ENCODE data around the gene CHAMP1. TPM values are rescaled to one million over a fixed set of nuclear protein-coding genes. Genes with fewer than 3 reads are reported as not detected.

Gene CHAMP1
- total and polyA plus RNA-seq, 2 of the 13 experiments (the other 11 are each of a cell fraction or from before 2014, with no cell fraction given) = 8.4 to 9.7 TPM

DNA sequence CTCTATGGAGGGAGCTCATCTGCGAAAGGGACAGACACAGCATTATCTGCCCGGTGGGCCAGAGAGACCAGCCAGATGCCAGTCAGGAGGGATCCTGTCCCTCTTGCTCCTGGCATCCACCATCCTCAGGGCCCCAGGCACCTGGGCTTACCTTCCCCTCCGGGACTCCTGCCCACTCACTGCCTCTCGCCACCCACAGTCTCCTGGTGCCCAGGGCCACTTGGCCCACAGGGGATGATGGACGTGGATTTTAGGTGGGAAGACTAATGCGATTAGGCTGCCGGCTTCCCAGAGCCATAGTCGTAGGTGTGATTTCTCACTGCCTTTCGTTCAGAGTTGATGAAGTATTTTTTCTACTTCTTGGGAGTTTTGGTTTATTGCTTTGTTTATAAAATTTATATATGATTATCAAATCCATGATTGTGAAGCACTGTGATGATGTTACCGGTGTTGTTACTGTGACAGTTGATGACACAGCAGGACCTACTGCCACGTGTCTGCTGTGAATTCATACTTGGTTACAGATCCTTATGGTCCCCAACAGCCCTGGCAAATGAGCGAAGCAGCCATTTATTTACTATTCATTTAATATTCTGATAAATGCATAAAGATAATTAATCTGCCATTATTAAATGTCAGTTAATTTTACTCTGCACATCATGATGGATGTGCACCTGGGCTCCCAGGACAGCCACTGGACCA, 14.5 kb upstream of the CHAMP1 start:
- BruUV-seq (replicated peaks) = no TSS peak
- Histone ChIP-seq H4K20me1 (ENCODE audit: insufficient read depth, low read length) (no peaks in the 10 kb centered on the region), H3K79me2 (ENCODE audit: insufficient read depth, low read length) (peaks cover 7% of the 10 kb centered on the region), H3K4me2 (ENCODE audit: low read depth, low read length) (no peak overlapping the region), H3K27me3 (ENCODE audit: control insufficient read depth in 1 of 2, insufficient read depth in 2 of 2, low read length in 2 of 2) (no peaks in the 10 kb centered on the region), H3K36me3 (replicated peaks in 1 of 2; ENCODE audit: control insufficient read depth in 1 of 2, insufficient read depth in 2 of 2, low read length in 2 of 2) (peaks cover 17 to 61% of the 10 kb centered on the region in 2 experiments; a peak in 4 of 5 replicates), H3K4me1 (ENCODE audit: insufficient read depth, low read length) (no peaks in the 10 kb centered on the region), H2AFZ (ENCODE audit: low read length) (no peak overlapping the region), H3K27ac (ENCODE audit: extremely low read length, insufficient read depth, low read length) (no peak overlapping the region), H3K9ac (ENCODE audit: insufficient read depth, low read depth, low read length) (no peak overlapping the region), H3K4me3 (replicated peaks in 1 of 3; ENCODE audit: insufficient read depth in 1 of 3, low read depth in 2 of 3, low read length in 3 of 3) (no peak overlapping the region), H3K9me3 (ENCODE audit: low read length) (no peaks in the 10 kb centered on the region)
- ChIA-PET POLR2A (no interaction called here), CTCF (ENCODE audit: low intra/inter-chr PET ratio, low total read pairs) (no interaction called here)
- FAIRE-seq = no peak
- in situ Hi-C loops (cut with HindIII; ENCODE audit: extremely low pct_ligation_motif_present, low pct_unique_long_range_greater_than_20kb) = no loop called here
- ATAC-seq = no peak
- intact Hi-C loops (cut with micrococcal nuclease; ENCODE audit: unreplicated experiment) = no loop called here
- WGBS (ENCODE audit: low lambda C conversion rate) = 100% methylated on average over 11 of the region's 12 CpGs
- no peak for DNase-seq (ENCODE audit: low spot score)
- TF ChIP-seq, protein P1, sequence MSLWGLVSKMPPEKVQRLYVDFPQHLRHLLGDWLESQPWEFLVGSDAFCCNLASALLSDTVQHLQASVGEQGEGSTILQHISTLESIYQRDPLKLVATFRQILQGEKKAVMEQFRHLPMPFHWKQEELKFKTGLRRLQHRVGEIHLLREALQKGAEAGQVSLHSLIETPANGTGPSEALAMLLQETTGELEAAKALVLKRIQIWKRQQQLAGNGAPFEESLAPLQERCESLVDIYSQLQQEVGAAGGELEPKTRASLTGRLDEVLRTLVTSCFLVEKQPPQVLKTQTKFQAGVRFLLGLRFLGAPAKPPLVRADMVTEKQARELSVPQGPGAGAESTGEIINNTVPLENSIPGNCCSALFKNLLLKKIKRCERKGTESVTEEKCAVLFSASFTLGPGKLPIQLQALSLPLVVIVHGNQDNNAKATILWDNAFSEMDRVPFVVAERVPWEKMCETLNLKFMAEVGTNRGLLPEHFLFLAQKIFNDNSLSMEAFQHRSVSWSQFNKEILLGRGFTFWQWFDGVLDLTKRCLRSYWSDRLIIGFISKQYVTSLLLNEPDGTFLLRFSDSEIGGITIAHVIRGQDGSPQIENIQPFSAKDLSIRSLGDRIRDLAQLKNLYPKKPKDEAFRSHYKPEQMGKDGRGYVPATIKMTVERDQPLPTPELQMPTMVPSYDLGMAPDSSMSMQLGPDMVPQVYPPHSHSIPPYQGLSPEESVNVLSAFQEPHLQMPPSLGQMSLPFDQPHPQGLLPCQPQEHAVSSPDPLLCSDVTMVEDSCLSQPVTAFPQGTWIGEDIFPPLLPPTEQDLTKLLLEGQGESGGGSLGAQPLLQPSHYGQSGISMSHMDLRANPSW (CRISPR knock-in tag; IDR thresholded peaks at IDR 0.05; ENCODE audit: borderline replicate concordance) = no peak
- TF ChIP-seq ZNF800 (CRISPR knock-in tag; IDR thresholded peaks at IDR 0.05) = no peak
- TF ChIP-seq CBX1 (IDR thresholded peaks at IDR 0.05; ENCODE audit: low read depth) = no peak
- no peak for TF ChIP-seq ZNF121 (CRISPR knock-in tag; IDR thresholded peaks at IDR 0.05)
- no peak for TF ChIP-seq GMEB1 (CRISPR knock-in tag; IDR thresholded peaks at IDR 0.05; ENCODE audit: borderline replicate concordance)
- TF ChIP-seq MATR3 (CRISPR knock-in tag; IDR thresholded peaks at IDR 0.05) = no peak
- TF ChIP-seq, protein P2, sequence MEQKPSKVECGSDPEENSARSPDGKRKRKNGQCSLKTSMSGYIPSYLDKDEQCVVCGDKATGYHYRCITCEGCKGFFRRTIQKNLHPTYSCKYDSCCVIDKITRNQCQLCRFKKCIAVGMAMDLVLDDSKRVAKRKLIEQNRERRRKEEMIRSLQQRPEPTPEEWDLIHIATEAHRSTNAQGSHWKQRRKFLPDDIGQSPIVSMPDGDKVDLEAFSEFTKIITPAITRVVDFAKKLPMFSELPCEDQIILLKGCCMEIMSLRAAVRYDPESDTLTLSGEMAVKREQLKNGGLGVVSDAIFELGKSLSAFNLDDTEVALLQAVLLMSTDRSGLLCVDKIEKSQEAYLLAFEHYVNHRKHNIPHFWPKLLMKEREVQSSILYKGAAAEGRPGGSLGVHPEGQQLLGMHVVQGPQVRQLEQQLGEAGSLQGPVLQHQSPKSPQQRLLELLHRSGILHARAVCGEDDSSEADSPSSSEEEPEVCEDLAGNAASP (CRISPR knock-in tag; IDR thresholded peaks at IDR 0.05; ENCODE audit: borderline replicate concordance) = no peak
- TF ChIP-seq SIX4 (CRISPR knock-in tag; IDR thresholded peaks at IDR 0.05) = no peak
- TF ChIP-seq ZNF256 (CRISPR knock-in tag; conservative IDR thresholded peaks at IDR 0.05) = no peak
- TF ChIP-seq ETV5 (CRISPR knock-in tag; IDR thresholded peaks at IDR 0.05; ENCODE audit: borderline replicate concordance) = no peak
- TF ChIP-seq IKZF5 (CRISPR knock-in tag; IDR thresholded peaks at IDR 0.05) = no peak
- TF ChIP-seq, protein P3, sequence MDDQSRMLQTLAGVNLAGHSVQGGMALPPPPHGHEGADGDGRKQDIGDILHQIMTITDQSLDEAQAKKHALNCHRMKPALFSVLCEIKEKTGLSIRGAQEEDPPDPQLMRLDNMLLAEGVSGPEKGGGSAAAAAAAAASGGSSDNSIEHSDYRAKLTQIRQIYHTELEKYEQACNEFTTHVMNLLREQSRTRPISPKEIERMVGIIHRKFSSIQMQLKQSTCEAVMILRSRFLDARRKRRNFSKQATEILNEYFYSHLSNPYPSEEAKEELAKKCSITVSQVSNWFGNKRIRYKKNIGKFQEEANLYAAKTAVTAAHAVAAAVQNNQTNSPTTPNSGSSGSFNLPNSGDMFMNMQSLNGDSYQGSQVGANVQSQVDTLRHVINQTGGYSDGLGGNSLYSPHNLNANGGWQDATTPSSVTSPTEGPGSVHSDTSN (CRISPR knock-in tag; IDR thresholded peaks at IDR 0.05; ENCODE audit: borderline replicate concordance) = no peak
